Measurements from ENCODE around the gene AIG1.
"Not testable (repeated sequence)": the region's sequence is repeated elsewhere in the genome, so short reads cannot be mapped to it uniquely, and the experiment has no call there.

The AIG1 gene

GRCh38 chr6:143335865-143336264 lies 275.2 kb downstream of the AIG1 start:
- in situ Hi-C loops (cut with MboI; ENCODE audit: low sequenced_read_pairs, unreplicated experiment): no loop called here
- no peak for DNase-seq (ENCODE audit: low spot score)
- TF ChIP-seq CTCF (IDR thresholded peaks at IDR 0.05; ENCODE audit: borderline replicate concordance, control extremely low read depth, extremely low read depth, insufficient read depth, missing control alignments): no peak

GRCh38 chr6:143336446-143337152 lies 275.9 kb downstream of the AIG1 start:
- DNase-seq (ENCODE audit: low spot score): no peak
- in situ Hi-C loops (cut with MboI; ENCODE audit: low sequenced_read_pairs, unreplicated experiment): no loop called here
- no peak for TF ChIP-seq CTCF (IDR thresholded peaks at IDR 0.05; ENCODE audit: borderline replicate concordance, control extremely low read depth, extremely low read depth, insufficient read depth, missing control alignments)

GRCh38 chr6:143337201-143337949 lies 276.7 kb downstream of the AIG1 start:
- TF ChIP-seq CTCF (IDR thresholded peaks at IDR 0.05; ENCODE audit: borderline replicate concordance, control extremely low read depth, extremely low read depth, insufficient read depth, missing control alignments): peak; percentile 47
- in situ Hi-C loops (cut with MboI; ENCODE audit: low sequenced_read_pairs, unreplicated experiment): no loop called here
- DNase-seq (ENCODE audit: low spot score): no peak

GRCh38 chr6:143339223-143339622 lies 278.5 kb downstream of the AIG1 start:
- no peak for DNase-seq (ENCODE audit: low spot score)
- TF ChIP-seq CTCF (IDR thresholded peaks at IDR 0.05; ENCODE audit: borderline replicate concordance, control extremely low read depth, extremely low read depth, insufficient read depth, missing control alignments): no peak
- in situ Hi-C loops (cut with MboI; ENCODE audit: low sequenced_read_pairs, unreplicated experiment): no loop called here

GRCh38 chr6:143345477-143345876 lies 284.8 kb downstream of the AIG1 start:
- in situ Hi-C loops (cut with MboI; ENCODE audit: low sequenced_read_pairs, unreplicated experiment); DNase-seq (ENCODE audit: low spot score): not testable (repeated sequence)

GRCh38 chr6:143346004-143346403 lies 285.3 kb downstream of the AIG1 start:
- in situ Hi-C loops (cut with MboI; ENCODE audit: low sequenced_read_pairs, unreplicated experiment): no loop called here
- no peak for TF ChIP-seq CTCF (IDR thresholded peaks at IDR 0.05; ENCODE audit: borderline replicate concordance, control extremely low read depth, extremely low read depth, insufficient read depth, missing control alignments)
- DNase-seq (ENCODE audit: low spot score): no peak

GRCh38 chr6:143348531-143348930 lies 287.8 kb downstream of the AIG1 start:
- no peak for TF ChIP-seq CTCF (IDR thresholded peaks at IDR 0.05; ENCODE audit: borderline replicate concordance, control extremely low read depth, extremely low read depth, insufficient read depth, missing control alignments)
- DNase-seq (ENCODE audit: low spot score): no peak
- in situ Hi-C loops (cut with MboI; ENCODE audit: low sequenced_read_pairs, unreplicated experiment): no loop called here
